GM21515 (cell line): ENCODE measurements around the gene CKMT1A.
"Not testable (repeated sequence)": the region's sequence is repeated elsewhere in the genome, so short reads cannot be mapped to it uniquely, and the experiment has no call there.

Source experiments
- ATAC-seq: cut with Tn5 transposase; IDR thresholded peaks from one replicate; pipeline ENCODE4 v1.9.1; 2021; ENCODE audit not compliant: unreplicated experiment

Gene CKMT1A

DNA sequence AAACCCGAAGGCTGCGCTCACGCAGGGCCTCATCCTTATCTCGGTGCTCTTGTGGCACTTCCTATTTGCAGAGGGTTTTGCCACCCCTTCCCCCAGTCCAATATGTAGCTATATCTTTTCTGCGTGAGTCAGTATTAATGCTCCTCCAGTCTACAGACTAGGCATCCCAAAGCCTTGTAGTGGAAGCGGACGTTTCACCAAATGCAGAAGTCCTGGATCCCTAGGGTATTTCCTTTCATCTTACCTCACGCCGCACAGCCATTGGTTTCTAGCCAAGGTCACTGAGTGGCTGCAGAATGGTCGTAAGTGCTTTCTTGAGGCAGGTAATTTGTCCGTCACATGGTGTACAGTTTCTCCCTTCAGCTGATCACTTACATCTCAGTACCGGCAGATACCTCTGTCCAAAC, 53.2 kb downstream of the CKMT1A start:
- ATAC-seq: not testable (repeated sequence)

DNA sequence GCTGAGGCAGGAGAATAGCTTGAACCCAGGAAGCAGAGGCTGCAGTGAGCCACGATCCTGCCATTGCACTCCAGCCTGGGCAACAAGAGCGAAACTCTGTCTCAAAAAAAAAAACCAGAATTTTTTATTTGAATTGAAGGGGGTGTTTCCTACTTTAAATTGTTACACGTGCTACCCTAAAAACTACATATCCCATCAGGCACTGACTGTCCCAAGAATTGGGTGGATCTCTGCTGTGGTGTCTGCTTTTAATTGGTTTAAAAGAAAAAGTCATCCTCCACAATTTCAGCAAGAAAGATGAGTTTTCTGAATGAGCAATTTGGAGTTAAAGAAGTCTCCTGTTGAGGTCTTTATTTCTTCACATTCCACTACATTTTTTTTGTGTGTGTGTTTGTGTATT, 54.7 kb downstream of the CKMT1A start:
- no peak for ATAC-seq
